HFFc6 (cell line): ENCODE measurements around the gene ATG16L2. TPM values are rescaled to one million over a fixed set of nuclear protein-coding genes. Genes with fewer than 3 reads are reported as not detected.

Experiments
- DNase-seq: peaks from one replicate; pipeline ENCODE4 v3.0.0-alpha.2; 2018
- H3K27ac Mint-ChIP-seq: 2 replicates; pipeline ENCODE4 v1.8.0; 2020; ENCODE audit warnings: mild to moderate bottlenecking, mixed read lengths
- H3K27me3 Mint-ChIP-seq: 2 replicates; pipeline ENCODE4 v1.8.0; 2021; ENCODE audit warnings: mild to moderate bottlenecking, moderate library complexity, mixed read lengths; ENCODE audit not compliant: insufficient read depth
- H3K36me3 Mint-ChIP-seq: 2 replicates; pipeline ENCODE4 v1.8.0; 2021; ENCODE audit warnings: low read depth, mixed read lengths
- H3K4me1 Mint-ChIP-seq: 2 replicates; pipeline ENCODE4 v1.8.0; 2020; ENCODE audit warnings: low read depth, mixed read lengths
- H3K4me3 Mint-ChIP-seq: 2 replicates; pipeline ENCODE4 v1.8.0; 2020; ENCODE audit warnings: mild to moderate bottlenecking, moderate library complexity, mixed read lengths
- H3K9me3 Mint-ChIP-seq: 2 replicates; pipeline ENCODE4 v1.8.0; 2020; ENCODE audit warnings: mild to moderate bottlenecking, mixed read lengths
- CTCF ChIP-seq: fragments of 200-600 bp; sonication (generic); IDR thresholded peaks from 2 replicates; pipeline ENCODE4 v1.5.0; 2021; ENCODE audit warnings: antibody characterized with exemption, mild to moderate bottlenecking
- total RNA-seq, 6 experiments: library from RNA; stranded (reverse); fragmentation: NEBNext Ultra II Directional; extraction: Animal tissue kit (Norgen Biotek cat#: 25700); gene quantifications; 2 replicates in 1 of 6; 3 replicates in 5 of 6; pipeline ENCODE4 v1.2.3, GENCODE V29; 2021

ATG16L2 gene
- total RNA-seq, 6 experiments from 2014 or later: 5.4 to 9.5 (median 7.6) TPM

DNA sequence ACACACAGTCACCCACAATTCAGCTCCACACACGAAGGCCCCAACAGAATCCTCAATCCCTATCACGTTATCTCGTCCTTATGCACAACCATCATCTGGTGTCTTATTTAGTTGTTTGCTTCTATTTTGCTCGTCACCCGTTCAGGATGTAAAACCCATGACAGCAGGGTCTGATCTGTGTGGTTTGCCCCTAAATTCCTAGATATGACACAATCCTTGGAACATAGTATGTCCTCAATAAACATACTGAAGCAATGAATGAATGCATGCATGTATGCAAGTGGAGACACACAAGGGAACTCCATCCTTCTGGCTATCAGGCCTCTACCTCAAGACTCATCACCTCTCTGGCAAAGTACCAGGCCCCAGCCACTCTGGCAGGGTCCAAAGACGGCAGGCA, 40.5 kb upstream of the ATG16L2 start:
- Mint-ChIP-seq H3K27me3 (peaks cover 5% of the 10 kb centered on the region; the same call in 1 of the 2 replicates), H3K4me3 (peak overlapping the region; percentile 44; the same call in 1 of the 2 replicates), H3K27ac (peak overlapping the region; percentile 84), H3K4me1 (peaks cover 38% of the 10 kb centered on the region), H3K9me3 (no peaks in the 10 kb centered on the region), H3K36me3 (no peaks in the 10 kb centered on the region)
- DNase-seq: no peak
- TF ChIP-seq CTCF: no peak

- H3K27me3 Mint-ChIP-seq: peaks cover 5% of the 10 kb centered on the region
- no peak overlapping the region for H3K4me3 Mint-ChIP-seq
- no peaks in the 10 kb centered on the region for H3K9me3 Mint-ChIP-seq
- no peak for DNase-seq
- H3K27ac Mint-ChIP-seq: no peak overlapping the region
- H3K4me1 Mint-ChIP-seq: peaks cover 38% of the 10 kb centered on the region
- H3K36me3 Mint-ChIP-seq: no peaks in the 10 kb centered on the region
- no peak for TF ChIP-seq CTCF
These were observed 39.7 kb upstream of the ATG16L2 start for GRCh38 chr11:72774499-72774898.

DNA sequence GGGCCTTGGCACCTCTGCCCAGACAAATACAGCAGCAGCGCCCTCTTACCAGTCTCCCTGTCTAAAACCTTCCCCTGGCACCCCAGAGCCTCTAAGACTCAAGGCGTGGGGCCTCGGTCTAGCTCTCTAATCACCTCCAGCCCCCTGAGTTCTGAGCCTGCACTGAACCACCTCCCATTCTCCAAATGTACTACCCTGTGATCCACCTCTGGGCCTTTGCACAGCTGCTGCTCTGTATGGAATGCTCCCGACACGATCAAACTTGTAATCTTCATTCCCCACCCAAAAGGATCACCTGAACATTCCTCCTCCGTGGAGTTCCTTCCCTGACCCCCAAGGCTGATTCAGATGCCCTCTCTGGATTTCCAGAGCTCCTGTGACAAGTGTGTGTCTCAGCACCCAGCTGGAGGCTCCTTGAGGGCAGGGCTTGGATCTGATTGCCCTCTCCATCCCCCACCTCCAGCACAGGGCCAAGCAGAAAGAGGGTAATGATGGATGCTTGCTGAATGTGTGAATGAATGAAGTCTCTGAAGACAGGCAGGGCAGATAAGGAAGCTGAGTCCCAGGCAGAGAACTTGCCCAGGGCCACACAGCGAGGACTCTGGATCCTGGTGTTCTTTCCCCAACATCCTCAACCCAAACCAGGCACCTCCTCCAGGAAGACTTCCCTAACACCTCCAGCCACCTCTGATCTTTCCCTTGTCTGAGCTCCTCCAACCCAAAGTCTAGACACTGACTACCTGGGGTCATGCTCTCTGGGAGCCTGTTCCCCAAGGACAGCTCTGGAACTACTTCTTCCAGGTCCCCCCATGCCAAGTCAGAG, 38.7 kb upstream of the ATG16L2 start:
- DNase-seq: no peak
- no peak for TF ChIP-seq CTCF
- no peak overlapping the region for H3K4me3 Mint-ChIP-seq
- peaks cover 5% of the 10 kb centered on the region for H3K27me3 Mint-ChIP-seq
- no peaks in the 10 kb centered on the region for H3K36me3 Mint-ChIP-seq
- no peak overlapping the region for H3K27ac Mint-ChIP-seq
- no peaks in the 10 kb centered on the region for H3K9me3 Mint-ChIP-seq
- peaks cover 37% of the 10 kb centered on the region for H3K4me1 Mint-ChIP-seq

- Mint-ChIP-seq H3K27ac (no peak overlapping the region), H3K4me1 (peaks cover 29% of the 10 kb centered on the region), H3K27me3 (peaks cover 5% of the 10 kb centered on the region), H3K9me3 (no peaks in the 10 kb centered on the region), H3K36me3 (no peaks in the 10 kb centered on the region), H3K4me3 (no peak overlapping the region)
- no peak for TF ChIP-seq CTCF
- no peak for DNase-seq
These were observed 37.9 kb upstream of the ATG16L2 start for GRCh38 chr11:72776117-72776843.

- Mint-ChIP-seq H3K27ac (no peak overlapping the region), H3K9me3 (no peaks in the 10 kb centered on the region), H3K27me3 (peaks cover 5% of the 10 kb centered on the region), H3K4me3 (no peak overlapping the region), H3K4me1 (peaks cover 21% of the 10 kb centered on the region), H3K36me3 (no peaks in the 10 kb centered on the region)
- TF ChIP-seq CTCF: no peak
- no peak for DNase-seq
These were observed 37.1 kb upstream of the ATG16L2 start for GRCh38 chr11:72776844-72777754.
